A549 (cell line): ENCODE results near the gene SLC4A7.

ENCODE experiments used
- POLR2A ChIP-seq: IDR thresholded peaks from 2 replicates; pipeline ENCODE4 v1.6.1; 2012; ENCODE audit warnings: mild to moderate bottlenecking, low read length
- RCOR1 ChIP-seq: fragments of 150-350 bp; IDR thresholded peaks from 2 replicates; pipeline ENCODE4 v1.6.1; 2014; ENCODE audit warnings: antibody characterized with exemption, low read length, low read depth

DNA sequence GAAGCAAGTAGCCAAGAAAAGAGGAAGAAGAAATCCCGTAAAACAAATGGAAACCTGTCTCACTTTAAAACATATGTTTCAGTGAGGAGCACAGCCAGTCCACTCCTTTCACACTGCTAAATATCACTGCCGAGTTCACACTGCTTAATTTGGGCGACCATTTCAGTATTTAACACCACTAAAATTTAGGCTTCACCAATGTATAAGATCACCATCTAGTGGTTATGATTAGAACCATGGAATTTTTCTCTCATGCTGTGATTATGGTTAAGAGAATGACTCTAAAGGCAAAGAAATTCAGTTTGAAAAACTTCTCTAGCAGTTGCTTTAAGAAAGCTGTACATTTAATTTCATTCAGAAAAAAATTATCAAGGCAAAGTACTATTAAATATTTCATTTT, 16.6 kb downstream of the SLC4A7 start:
- TF ChIP-seq RCOR1 (no peak), POLR2A (no peak)
